NCI-H526 treated with DMSO at 0.1 percent for 48 hours (cell line): ENCODE results near the gene MKRN1.
A peak's percentile ranks its signal among the peaks of the same experiment; 100 is the strongest.
"Not testable (repeated sequence)": the region's sequence is repeated elsewhere in the genome, so short reads cannot be mapped to it uniquely, and the experiment has no call there.

Experiments
- DNase-seq: peaks from one replicate; lab custom pipeline; 2025; lab: John Stamatoyannopoulos, UW

Gene MKRN1

GRCh38 chr7:140484951-140485499 is 5.7 kb upstream of the MKRN1 start:
- no peak for DNase-seq

GRCh38 chr7:140484479-140484878 is 5.2 kb upstream of the MKRN1 start:
- no peak for DNase-seq

GRCh38 chr7:140479739-140480084 is 407 bp upstream of the MKRN1 start:
- DNase-seq, result no peak

GRCh38 chr7:140478246-140479061 is 851 bp downstream of the MKRN1 start:
- peak; percentile 63 for DNase-seq

GRCh38 chr7:140476698-140477261 is 2.5 kb downstream of the MKRN1 start:
- DNase-seq, result no peak

- DNase-seq, result peak; percentile 69
These were observed 3.5 kb downstream of the MKRN1 start for GRCh38 chr7:140475747-140476333.

- no peak for DNase-seq
These were observed 16.2 kb downstream of the MKRN1 start for GRCh38 chr7:140463111-140463510.

GRCh38 chr7:140458916-140459315 is 20.4 kb downstream of the MKRN1 start:
- DNase-seq, result no peak

GRCh38 chr7:140458201-140458600 is 21.1 kb downstream of the MKRN1 start:
- DNase-seq, result no peak

- DNase-seq, result no peak
These were observed 22.7 kb downstream of the MKRN1 start for GRCh38 chr7:140456551-140457051.

GRCh38 chr7:140455743-140456142 is 23.6 kb downstream of the MKRN1 start:
- DNase-seq, result no peak

- DNase-seq, result no peak
These were observed 24.7 kb downstream of the MKRN1 start for GRCh38 chr7:140454657-140455015.

GRCh38 chr7:140453785-140454656 is 25.3 kb downstream of the MKRN1 start:
- not testable (repeated sequence) for DNase-seq

- no peak for DNase-seq
These were observed 26.0 kb downstream of the MKRN1 start for GRCh38 chr7:140453273-140453672.

- DNase-seq, result no peak
These were observed 27.6 kb downstream of the MKRN1 start for GRCh38 chr7:140451716-140452115.

- no peak for DNase-seq
These were observed 30.4 kb downstream of the MKRN1 start for GRCh38 chr7:140448781-140449480.

GRCh38 chr7:140447841-140448240 is 31.5 kb downstream of the MKRN1 start:
- DNase-seq, result no peak

- DNase-seq, result no peak
These were observed 32.8 kb downstream of the MKRN1 start for GRCh38 chr7:140446467-140446866.

GRCh38 chr7:140441519-140441918 is 37.8 kb downstream of the MKRN1 start:
- DNase-seq, result no peak

GRCh38 chr7:140440593-140440992 is 38.7 kb downstream of the MKRN1 start:
- DNase-seq, result no peak

GRCh38 chr7:140439359-140439758 is 39.9 kb downstream of the MKRN1 start:
- no peak for DNase-seq
